ENCODE data around the gene GHDC.
A peak's percentile ranks its signal among the peaks of the same experiment; 100 is the strongest.
"Not testable (repeated sequence)": the region's sequence is repeated elsewhere in the genome, so short reads cannot be mapped to it uniquely, and the experiment has no call there.

GHDC gene

DNA sequence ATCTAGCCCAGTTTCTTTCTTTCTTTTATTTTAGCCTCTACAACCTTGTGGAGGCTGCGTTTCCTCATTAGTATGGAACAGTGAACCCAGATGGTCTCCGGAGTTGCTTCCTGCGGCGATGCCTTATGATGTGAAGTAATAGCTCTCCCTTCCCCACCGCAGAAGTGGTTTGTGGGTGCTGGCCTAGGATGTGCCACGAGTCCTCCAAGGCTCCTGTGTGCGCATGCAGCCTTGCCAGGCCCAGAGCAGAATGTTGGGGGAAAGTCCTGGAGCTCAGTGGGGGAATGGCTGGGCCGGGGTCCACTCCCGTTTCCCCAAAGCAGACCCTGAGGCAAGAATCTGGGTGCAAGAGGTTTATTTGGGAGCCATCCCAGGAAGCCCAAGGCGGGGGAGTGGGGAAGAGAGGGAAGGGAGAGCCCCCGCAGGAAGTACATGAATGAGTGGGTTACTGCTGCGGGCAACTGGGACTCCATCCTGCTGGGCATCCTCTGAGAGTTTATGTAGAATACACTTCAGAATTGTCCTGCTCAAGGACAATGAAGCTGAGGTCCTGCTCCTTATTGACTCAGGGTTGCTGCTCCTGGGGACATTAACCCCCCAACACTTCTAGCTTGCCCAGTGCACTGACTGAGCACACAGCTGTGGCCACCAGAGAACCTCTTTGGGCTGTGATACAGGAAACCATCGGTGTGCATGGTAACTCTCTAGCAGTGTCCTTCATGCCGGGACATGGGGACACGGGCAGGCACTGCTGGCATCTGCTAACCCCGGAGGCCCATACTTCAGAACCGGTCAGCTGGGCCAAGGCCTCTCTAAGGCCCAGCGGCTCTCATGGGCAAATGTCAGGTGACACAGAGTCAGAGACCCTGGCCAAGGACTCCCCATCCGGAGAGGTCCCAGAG lies 5.3 kb downstream of the GHDC start:
- no peak overlapping the region for H3K9ac ChIP-seq (ENCODE audit: low read depth, low read length)
- H3K27me3 ChIP-seq (ENCODE audit: insufficient read depth, low read length): peaks cover 21% of the 10 kb centered on the region
- no peaks in the 10 kb centered on the region; the same call in 1 of the 2 replicates for H3K4me1 ChIP-seq (ENCODE audit: insufficient read depth, low read length)
- H3K4me3 ChIP-seq (ENCODE audit: low read length): no peak overlapping the region
- H3K36me3 ChIP-seq (ENCODE audit: insufficient read depth, low read depth, low read length): no peaks in the 10 kb centered on the region
- no peak overlapping the region for H3K27ac ChIP-seq (ENCODE audit: low read length)
- no peaks in the 10 kb centered on the region for H3K9me3 ChIP-seq (ENCODE audit: insufficient read depth, low read depth, low read length)

DNA sequence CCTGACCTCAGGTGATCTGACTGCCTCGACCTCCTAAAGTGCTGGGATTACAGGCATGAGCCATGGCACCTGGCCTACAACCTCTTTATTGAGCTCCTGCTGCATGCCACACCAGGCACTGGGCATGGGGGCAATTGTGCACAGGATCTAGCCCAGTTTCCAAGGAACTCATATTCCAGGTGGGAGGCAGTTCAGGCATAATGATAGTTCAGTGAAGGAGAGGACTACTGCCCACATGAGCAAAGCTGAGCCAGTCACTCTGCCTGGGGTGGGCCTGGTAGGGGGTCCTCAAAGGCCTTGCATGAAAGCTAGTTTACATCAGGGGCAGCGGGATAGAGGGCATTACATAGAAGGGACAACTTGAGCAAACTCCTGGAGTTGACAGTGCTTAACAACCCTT lies 6.5 kb downstream of the GHDC start:
- no peak overlapping the region for H3K9ac ChIP-seq (ENCODE audit: low read depth, low read length)
- no peak overlapping the region for H3K27ac ChIP-seq (ENCODE audit: low read length)
- peaks cover 33% of the 10 kb centered on the region for H3K27me3 ChIP-seq (ENCODE audit: insufficient read depth, low read length)
- H3K36me3 ChIP-seq (ENCODE audit: insufficient read depth, low read depth, low read length): no peaks in the 10 kb centered on the region
- no peaks in the 10 kb centered on the region for H3K9me3 ChIP-seq (ENCODE audit: insufficient read depth, low read depth, low read length)
- H3K4me3 ChIP-seq (ENCODE audit: low read length): no peak overlapping the region
- no peaks in the 10 kb centered on the region for H3K4me1 ChIP-seq (ENCODE audit: insufficient read depth, low read length)

DNA sequence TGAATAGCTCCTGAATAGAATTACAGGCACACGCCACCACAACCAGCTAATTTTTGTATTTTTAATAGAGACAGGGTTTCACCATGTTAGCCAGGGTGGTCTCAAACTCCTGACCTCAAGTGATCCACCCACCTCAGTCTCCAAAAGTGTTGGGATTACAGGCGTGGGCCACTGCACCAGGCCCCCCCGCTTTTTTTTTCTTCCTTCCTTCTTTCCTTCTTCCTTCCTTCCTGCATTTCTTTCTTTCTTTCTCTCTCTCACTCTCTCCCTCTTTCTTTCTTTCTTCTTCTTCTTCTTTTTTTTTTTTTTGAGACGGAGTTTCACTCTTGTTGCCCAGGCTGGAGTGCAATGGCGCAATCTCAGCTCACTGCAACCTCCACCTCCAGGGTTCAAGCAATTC lies 8.1 kb downstream of the GHDC start:
- H3K4me3 ChIP-seq (ENCODE audit: low read length); H3K36me3 ChIP-seq (ENCODE audit: insufficient read depth, low read depth, low read length); H3K4me1 ChIP-seq (ENCODE audit: insufficient read depth, low read length); H3K27ac ChIP-seq (ENCODE audit: low read length); H3K9me3 ChIP-seq (ENCODE audit: insufficient read depth, low read depth, low read length); H3K9ac ChIP-seq (ENCODE audit: low read depth, low read length): not testable (repeated sequence)
- H3K27me3 ChIP-seq (ENCODE audit: insufficient read depth, low read length): peaks cover 49% of the 10 kb centered on the region

- Histone ChIP-seq H3K9me3 (ENCODE audit: insufficient read depth, low read depth, low read length) (no peaks in the 10 kb centered on the region), H3K27me3 (ENCODE audit: insufficient read depth, low read length) (peaks cover 55% of the 10 kb centered on the region), H3K4me3 (ENCODE audit: low read length) (no peak overlapping the region), H3K27ac (ENCODE audit: low read length) (no peak overlapping the region), H3K4me1 (ENCODE audit: insufficient read depth, low read length) (no peaks in the 10 kb centered on the region), H3K9ac (ENCODE audit: low read depth, low read length) (no peak overlapping the region), H3K36me3 (ENCODE audit: insufficient read depth, low read depth, low read length) (no peaks in the 10 kb centered on the region)
Observed at GRCh38 chr17:42185621-42185930, 8.7 kb downstream of the GHDC start.

DNA sequence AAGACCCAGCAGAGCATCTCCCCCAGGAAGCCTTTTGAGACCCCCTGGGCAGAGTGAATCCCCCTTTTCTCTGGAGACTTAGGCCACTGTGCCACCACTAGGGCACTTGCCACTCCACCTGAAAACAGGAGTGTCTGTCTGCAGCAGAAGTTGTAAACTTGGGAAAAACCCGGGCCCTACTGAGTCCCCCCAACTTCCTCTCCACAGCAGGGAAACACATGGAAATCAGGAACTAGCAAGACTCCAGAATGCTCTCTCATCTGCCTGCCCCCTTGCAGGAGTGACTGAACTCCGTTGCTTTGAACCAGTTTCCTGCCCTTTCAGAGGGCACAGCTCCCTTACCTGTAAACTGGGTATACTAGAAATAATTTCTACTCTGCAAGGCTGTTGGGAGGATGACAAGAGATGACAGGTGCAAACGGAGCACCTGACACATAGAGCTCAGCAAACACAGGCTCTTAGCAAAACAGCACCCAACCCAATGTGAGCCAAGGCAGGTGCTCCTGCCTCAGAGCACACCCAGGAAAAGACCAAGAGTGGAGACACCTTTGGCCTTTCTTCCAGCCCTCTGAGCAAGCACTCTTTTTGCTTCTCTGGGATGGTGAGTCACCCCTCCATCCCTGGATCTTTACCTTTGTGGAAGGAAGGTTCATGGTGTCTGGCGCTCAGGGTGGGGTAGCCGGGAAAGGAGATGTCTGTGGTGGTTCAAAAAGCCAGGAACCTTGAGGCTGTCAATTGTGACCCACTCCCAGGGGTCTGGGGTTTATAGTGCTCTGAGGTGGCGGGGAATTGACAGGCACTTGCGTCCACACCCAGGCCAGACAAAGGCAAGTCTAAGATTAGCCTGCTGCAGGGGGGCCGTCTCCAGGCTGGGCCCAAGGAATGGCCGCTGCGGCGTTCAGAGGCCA lies 9.3 kb downstream of the GHDC start, which contains the start of gene HCRT:
Gene HCRT, minus strand, starts transcription at position 740 of the 908 bp plus-strand sequence. Its CDS starts 87 bp downstream, at position 653.
- Histone ChIP-seq H3K27me3 (ENCODE audit: insufficient read depth, low read length) (peaks cover 61% of the 10 kb centered on the region), H3K27ac (ENCODE audit: low read length) (no peak within 1 kb of the TSS), H3K4me3 (ENCODE audit: low read length) (no peak within 1 kb of the TSS; the same call in 1 of the 2 replicates), H3K9ac (ENCODE audit: low read depth, low read length) (no peak within 1 kb of the TSS), H3K36me3 (ENCODE audit: insufficient read depth, low read depth, low read length) (no peaks in the 10 kb centered on the region), H3K9me3 (ENCODE audit: insufficient read depth, low read depth, low read length) (no peaks in the 10 kb centered on the region), H3K4me1 (ENCODE audit: insufficient read depth, low read length) (no peaks in the 10 kb centered on the region)

DNA sequence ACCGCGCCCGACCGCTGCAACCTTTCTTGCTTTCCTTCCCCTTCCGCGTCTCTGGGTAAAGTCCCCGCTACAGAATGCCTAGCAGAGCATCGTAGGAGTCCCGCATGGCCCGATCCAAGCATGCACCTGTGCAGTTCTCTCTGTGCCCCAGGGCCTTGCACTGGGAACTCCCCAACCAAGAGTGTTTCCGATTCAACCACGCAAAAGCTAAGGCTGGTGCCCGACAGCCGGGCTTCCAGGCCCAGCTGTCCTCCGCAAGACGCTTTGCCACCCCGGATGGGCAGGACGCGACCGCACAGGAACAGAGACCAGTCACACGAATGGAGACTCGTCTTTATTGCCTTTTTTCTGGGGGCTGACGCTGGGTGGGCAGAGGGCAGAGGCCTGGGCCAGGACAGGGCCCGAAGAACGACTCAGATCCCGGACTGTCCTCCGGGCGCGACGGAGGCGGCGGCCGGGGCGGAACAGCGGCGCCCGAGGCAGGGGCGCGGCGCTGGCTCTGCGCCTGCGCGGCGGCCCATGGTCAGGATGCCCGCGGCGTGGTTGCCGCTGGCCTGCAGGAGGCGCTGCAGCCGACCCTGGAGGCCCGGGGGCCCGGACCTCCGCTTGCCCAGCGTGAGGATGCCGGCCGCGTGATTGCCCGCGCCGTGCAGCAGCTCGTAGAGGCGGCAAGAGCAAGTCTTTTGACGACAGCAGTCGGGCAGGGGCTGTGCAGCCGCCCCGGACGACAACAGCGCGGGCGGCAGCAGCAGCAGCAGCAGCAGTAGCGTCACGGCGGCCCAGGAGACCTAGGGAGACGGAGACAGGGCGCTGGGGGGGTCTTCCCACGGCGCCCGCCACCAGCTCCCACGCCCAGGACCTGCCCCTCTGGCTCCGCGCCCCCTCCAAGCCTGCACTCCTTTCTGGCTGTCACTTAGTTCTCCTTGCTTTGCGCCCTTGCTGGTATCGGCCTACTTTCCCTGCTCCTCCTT lies 10.3 kb downstream of the GHDC start:
- peak overlapping the region; percentile 63; the same call in 1 of the 2 replicates for H3K9ac ChIP-seq (ENCODE audit: low read depth, low read length)
- no peaks in the 10 kb centered on the region for H3K36me3 ChIP-seq (ENCODE audit: insufficient read depth, low read depth, low read length)
- peak overlapping the region; percentile 83 for H3K4me3 ChIP-seq (ENCODE audit: low read length)
- H3K9me3 ChIP-seq (ENCODE audit: insufficient read depth, low read depth, low read length): no peaks in the 10 kb centered on the region
- no peaks in the 10 kb centered on the region for H3K4me1 ChIP-seq (ENCODE audit: insufficient read depth, low read length)
- H3K27ac ChIP-seq (ENCODE audit: low read length): no peak overlapping the region
- peaks cover 71% of the 10 kb centered on the region for H3K27me3 ChIP-seq (ENCODE audit: insufficient read depth, low read length)

GRCh38 chr17:42182927-42183734 lies 11.2 kb downstream of the GHDC start:
- H3K9me3 ChIP-seq (ENCODE audit: insufficient read depth, low read depth, low read length): no peaks in the 10 kb centered on the region
- H3K4me3 ChIP-seq (ENCODE audit: low read length): peak overlapping the region; percentile 83
- peaks cover 79% of the 10 kb centered on the region for H3K27me3 ChIP-seq (ENCODE audit: insufficient read depth, low read length)
- H3K27ac ChIP-seq (ENCODE audit: low read length): no peak overlapping the region
- H3K36me3 ChIP-seq (ENCODE audit: insufficient read depth, low read depth, low read length): no peaks in the 10 kb centered on the region
- peak overlapping the region; percentile 63; the same call in 1 of the 2 replicates for H3K9ac ChIP-seq (ENCODE audit: low read depth, low read length)
- H3K4me1 ChIP-seq (ENCODE audit: insufficient read depth, low read length): no peaks in the 10 kb centered on the region

DNA sequence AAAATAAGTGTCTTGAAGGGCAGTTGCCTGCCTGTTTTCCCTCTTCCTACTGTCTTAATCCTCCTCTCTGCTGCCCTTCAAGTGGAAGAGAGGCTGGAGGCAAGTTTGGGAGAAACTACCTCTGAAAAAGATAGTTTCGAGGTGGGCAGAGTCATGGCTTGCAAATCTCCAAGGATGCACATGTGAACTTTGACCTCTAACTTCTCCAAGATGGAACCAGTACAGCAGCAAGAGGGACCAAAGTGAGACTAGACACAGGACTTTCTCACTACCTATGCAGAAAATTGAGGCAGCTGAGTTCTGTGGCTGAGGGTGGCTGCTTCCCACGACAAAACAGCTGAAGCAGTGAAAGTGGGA lies 12.5 kb downstream of the GHDC start:
- Histone ChIP-seq H3K27me3 (ENCODE audit: insufficient read depth, low read length) (peaks cover 79% of the 10 kb centered on the region), H3K4me1 (ENCODE audit: insufficient read depth, low read length) (no peaks in the 10 kb centered on the region), H3K9me3 (ENCODE audit: insufficient read depth, low read depth, low read length) (no peaks in the 10 kb centered on the region), H3K4me3 (ENCODE audit: low read length) (no peak overlapping the region), H3K36me3 (ENCODE audit: insufficient read depth, low read depth, low read length) (no peaks in the 10 kb centered on the region), H3K9ac (ENCODE audit: low read depth, low read length) (no peak overlapping the region), H3K27ac (ENCODE audit: low read length) (no peak overlapping the region)

- Histone ChIP-seq H3K4me3 (ENCODE audit: low read length) (peak within 1 kb of the TSS; percentile 74), H3K9ac (ENCODE audit: low read depth, low read length) (no peak within 1 kb of the TSS), H3K27me3 (ENCODE audit: insufficient read depth, low read length) (peaks cover 79% of the 10 kb centered on the region), H3K36me3 (ENCODE audit: insufficient read depth, low read depth, low read length) (no peaks in the 10 kb centered on the region), H3K9me3 (ENCODE audit: insufficient read depth, low read depth, low read length) (no peaks in the 10 kb centered on the region), H3K27ac (ENCODE audit: low read length) (no peak within 1 kb of the TSS), H3K4me1 (ENCODE audit: insufficient read depth, low read length) (no peaks in the 10 kb centered on the region)
Observed at GRCh38 chr17:42180922-42181850, 13.1 kb downstream of the GHDC start, which contains the start of gene KCNH4. KCNH4 (minus strand) TSS chr17:42181142; CDS start chr17:42180945, 197 bp downstream.
